ENCODE results near the gene DNAJB12.
"Not testable (repeated sequence)": the region's sequence is repeated elsewhere in the genome, so short reads cannot be mapped to it uniquely, and the experiment has no call there.

Gene DNAJB12

DNA sequence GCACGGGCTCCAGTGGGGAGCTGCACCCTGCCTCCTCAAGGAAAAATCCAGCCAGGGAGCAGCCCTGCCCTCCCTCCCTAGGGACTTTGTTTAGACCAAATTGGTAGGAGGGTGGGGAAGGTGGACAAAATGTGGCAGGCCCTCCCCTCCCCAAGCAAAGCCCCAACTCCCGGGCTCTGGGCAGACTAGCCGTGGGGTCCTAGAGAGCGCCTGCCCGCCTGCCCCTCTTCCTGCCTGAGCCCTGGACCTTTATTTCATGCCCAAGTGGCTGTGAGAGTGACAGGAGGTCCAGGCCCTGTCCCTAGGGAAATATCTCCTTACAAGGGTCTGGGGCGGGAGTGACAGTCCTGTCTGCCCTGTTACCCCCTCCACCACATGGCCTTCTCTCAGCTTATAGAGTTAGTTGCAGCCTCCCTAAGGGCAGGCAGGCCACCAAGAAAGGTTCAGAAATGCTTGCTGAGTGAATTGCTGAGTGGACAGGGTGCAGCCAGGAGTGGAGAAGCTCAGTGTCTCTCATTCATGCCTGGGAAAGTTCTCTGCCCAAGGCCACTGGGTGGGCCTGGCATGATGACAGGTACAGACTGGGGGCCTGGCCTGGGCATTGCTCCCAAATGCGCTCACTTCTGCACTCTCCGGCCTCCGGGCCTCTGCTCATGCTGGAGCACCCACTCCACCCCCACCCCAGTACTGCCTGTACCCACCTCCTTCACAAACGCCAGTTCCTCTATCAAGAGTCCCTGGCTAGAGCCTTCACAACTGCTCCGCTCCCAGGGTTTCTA lies 25.2 kb downstream of the DNAJB12 start:
- peaks cover 17% of the 10 kb centered on the region for H3K36me3 Mint-ChIP-seq (ENCODE audit: low read depth)
- no peaks in the 10 kb centered on the region for H3K27me3 Mint-ChIP-seq
- no peaks in the 10 kb centered on the region for H3K9me3 Mint-ChIP-seq
- H3K27ac Mint-ChIP-seq, result peak overlapping the region; percentile 90
- peak overlapping the region; percentile 58 for H3K4me3 Mint-ChIP-seq
- H3K4me1 Mint-ChIP-seq (ENCODE audit: low read depth), result peaks cover 79% of the 10 kb centered on the region

DNA sequence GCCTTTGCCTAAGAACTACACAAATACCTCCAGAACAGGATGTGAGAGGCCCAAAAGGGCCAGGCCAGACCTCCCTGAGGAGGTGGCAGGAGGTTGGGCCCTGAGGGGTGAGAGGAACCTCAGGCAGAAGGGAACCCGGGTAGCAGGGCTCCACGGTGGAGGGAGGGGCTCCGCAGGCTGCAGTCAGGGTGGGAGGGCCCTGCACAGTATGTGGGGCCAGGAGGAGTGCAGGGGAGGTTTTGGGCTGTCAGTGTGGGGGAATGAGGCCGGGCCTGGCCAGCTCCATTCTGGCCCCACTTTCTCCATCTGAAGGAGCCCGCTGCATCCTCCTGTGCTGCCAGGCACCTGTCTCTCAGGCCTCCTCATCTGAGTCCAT lies 25.9 kb downstream of the DNAJB12 start:
- Mint-ChIP-seq H3K36me3 (ENCODE audit: low read depth) (peaks cover 10% of the 10 kb centered on the region), H3K27ac (peak overlapping the region; percentile 95), H3K9me3 (no peaks in the 10 kb centered on the region), H3K27me3 (no peaks in the 10 kb centered on the region), H3K4me1 (ENCODE audit: low read depth) (peaks cover 79% of the 10 kb centered on the region), H3K4me3 (peak overlapping the region; percentile 89)

DNA sequence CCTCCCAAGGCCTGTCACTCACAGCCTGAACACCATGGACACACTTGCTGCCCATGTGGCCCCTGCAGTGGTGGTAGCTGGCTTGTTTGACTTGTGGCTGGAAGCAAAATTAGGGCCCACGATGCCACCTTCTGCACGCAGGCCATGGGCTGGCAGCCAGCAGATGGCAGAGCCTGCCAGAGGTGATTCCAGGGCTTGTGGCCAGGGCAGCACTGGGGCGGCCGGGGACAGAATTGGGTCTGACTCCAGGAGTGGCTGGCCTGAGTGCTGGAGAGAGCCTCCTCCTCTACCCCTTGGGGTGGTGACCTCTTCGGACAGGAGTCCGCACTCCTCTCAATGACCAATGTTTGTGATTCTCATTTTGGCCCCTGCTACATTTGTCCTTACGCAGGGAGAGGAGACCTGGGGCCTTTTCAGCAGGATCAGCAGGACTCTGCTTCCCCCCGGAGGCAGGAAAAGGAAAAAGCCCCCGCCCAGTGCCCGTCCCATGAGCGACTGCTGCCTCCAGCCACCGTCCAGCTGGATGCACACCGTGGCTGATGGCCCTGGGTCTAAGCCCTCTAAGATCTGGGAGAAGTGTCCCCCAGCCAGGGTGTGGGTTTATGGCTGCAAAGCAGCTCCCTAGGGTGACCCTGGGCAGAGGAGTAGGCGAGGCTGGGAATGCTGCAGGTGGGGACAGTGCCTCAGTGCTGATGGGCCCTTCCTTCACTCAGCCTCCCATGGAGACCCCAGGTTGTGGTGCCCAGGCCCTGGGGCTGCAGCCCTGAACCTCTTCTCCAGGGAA lies 26.5 kb downstream of the DNAJB12 start:
- H3K36me3 Mint-ChIP-seq (ENCODE audit: low read depth), result peaks cover 8% of the 10 kb centered on the region
- peaks cover 79% of the 10 kb centered on the region for H3K4me1 Mint-ChIP-seq (ENCODE audit: low read depth)
- no peaks in the 10 kb centered on the region for H3K9me3 Mint-ChIP-seq
- H3K4me3 Mint-ChIP-seq, result peak overlapping the region; percentile 89
- peak overlapping the region; percentile 95 for H3K27ac Mint-ChIP-seq
- H3K27me3 Mint-ChIP-seq, result no peaks in the 10 kb centered on the region

DNA sequence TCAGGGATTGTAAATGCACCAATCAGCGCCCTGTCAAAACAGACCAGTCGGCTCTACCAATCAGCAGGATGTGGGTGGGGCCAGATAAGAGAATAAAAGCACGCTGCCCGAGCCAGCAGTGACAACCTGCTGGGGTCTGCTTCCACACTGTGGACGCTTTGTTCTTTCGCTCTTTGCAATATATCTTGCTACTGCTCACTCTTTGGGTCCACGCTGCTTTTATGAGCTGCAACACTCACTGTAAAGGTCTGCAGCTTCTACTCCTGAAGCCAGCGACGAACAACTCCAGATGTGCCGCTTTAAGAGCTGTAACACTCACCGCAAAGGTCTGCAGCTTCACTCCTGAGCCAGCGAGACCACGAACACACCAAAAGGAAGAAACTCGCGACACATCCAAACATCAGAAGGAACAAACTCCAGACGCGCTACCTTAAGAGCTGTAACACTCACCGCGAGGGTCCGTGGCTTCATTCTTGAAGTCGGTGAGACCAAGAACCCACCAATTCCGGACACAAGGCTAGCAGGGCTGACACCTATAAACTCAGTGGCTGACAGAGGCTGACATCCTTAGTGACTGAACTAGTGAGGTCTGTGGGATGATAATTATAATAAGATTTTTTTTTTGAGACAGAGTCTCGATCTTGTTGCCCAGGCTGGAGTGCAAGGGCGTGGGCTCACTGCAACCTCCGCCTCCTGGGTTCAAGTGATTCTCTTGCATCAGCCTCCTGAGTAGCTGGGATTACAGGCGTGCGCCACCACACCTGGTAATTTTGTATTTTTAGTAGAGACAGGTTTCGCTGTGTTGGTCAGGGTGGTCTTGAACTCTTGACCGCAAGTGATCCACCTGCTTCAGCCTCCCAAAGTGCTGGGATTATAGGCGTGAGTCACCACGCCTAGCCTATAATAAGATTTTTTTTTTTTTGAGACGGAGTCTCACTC lies 27.8 kb downstream of the DNAJB12 start:
- Mint-ChIP-seq H3K4me3 (peak overlapping the region; percentile 89), H3K27ac (peak overlapping the region; percentile 95), H3K4me1 (ENCODE audit: low read depth) (peaks cover 79% of the 10 kb centered on the region)
- not testable (repeated sequence) for H3K9me3 Mint-ChIP-seq; H3K27me3 Mint-ChIP-seq; H3K36me3 Mint-ChIP-seq (ENCODE audit: low read depth)

DNA sequence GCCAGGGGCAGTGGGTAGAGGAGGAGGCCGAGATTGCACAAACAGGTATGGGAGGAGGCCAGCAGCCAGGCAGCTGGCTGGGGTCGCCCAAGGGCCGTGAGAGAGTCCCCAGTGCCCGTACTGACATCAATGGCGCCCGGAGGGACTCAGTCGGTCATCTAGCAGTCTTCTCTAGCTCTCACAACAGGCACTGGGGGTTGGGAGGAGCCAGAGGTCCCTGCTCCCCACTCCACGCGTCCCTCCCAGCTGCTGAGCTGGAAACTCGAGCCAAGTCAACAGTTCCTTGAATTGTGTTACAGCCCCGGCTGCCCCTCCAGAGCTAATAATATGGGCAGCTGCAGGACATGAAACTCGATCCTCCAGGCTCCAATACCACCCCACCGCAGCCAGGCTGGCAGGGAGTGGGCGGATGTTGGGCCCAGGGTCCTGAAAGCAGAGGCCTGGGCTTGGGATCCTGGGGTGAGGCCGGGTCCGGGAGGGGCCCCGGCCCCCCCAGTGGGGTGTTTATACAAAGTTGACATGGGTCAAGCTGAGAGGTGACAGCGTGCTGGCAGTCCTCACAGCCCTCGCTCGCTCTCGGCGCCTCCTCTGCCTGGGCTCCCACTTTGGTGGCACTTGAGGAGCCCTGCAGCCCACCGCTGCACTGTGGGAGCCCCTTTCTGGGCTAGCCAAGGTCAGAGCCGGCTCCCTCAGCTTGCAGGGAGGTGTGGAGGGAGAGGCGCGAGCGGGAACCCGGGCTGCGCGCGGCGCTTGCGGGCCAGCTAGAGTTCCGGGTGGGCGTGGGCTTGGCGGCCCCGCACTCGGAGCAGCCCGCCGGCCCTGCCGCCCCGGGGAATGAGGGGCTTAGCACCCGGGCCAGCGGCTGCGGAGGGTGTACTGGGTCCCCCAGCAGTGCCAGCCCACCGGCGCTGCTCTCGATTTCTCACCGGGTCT lies 29.2 kb downstream of the DNAJB12 start:
- H3K9me3 Mint-ChIP-seq; H3K27me3 Mint-ChIP-seq; H3K36me3 Mint-ChIP-seq (ENCODE audit: low read depth); H3K4me3 Mint-ChIP-seq; H3K27ac Mint-ChIP-seq: not testable (repeated sequence)
- H3K4me1 Mint-ChIP-seq (ENCODE audit: low read depth), result peaks cover 78% of the 10 kb centered on the region

DNA sequence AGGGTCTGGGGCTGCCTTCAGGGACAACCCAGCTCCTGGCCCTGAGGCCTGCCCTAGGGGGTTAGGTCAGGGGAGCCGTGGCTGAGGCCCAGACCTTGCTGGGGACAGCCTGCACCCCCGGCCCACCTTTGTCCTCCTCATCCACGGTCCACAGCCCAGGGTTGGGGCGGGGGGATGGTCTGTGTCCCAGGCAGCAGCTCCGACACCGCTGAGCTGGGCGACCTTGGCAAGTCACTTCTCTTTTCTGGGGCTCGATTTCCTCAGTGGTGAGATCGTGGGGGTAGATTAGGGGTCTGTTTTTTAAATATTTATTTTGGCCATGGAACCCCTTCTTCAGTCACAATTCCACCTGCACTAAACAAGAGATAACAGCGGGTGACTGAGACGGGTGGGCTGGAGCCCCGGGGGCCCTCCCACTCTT lies 30.9 kb downstream of the DNAJB12 start:
- H3K27ac Mint-ChIP-seq, result peak overlapping the region; percentile 69
- H3K9me3 Mint-ChIP-seq, result no peaks in the 10 kb centered on the region
- H3K4me1 Mint-ChIP-seq (ENCODE audit: low read depth), result peaks cover 75% of the 10 kb centered on the region
- no peaks in the 10 kb centered on the region for H3K27me3 Mint-ChIP-seq
- H3K4me3 Mint-ChIP-seq, result no peak overlapping the region
- peaks cover 8% of the 10 kb centered on the region for H3K36me3 Mint-ChIP-seq (ENCODE audit: low read depth)

DNA sequence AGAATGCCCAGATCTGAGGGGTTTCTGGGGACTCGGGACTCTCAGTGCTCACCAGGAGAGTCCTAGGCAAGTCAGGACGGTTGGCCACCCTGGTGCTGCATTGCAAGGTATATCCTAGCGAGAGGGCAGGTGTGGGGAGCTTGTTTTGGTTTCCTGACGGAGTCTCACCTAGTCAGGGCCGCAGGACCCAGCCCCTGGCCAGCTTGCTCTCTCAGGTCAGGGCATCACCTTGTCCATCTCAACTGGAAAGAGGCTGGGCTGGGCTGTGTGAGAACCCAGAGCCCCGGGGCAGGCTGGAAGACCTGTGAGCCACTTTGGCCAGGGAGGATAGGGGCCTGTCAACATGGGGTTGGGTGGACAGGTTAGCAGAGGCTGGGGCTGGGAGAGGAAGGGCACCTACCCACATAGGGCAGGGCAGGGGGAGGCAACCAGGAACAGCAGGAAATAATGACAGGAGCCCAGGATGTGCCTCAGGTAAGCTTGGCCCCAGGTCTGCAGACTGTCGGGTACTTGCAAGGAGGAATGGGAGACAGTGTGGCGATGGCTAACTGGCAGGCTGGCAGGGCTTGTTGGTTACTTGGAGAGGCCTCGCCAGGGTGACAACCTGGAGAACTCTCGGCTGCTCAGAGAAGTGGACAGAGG lies 31.5 kb downstream of the DNAJB12 start:
- H3K9me3 Mint-ChIP-seq, result no peaks in the 10 kb centered on the region
- H3K36me3 Mint-ChIP-seq (ENCODE audit: low read depth), result peaks cover 8% of the 10 kb centered on the region
- peaks cover 75% of the 10 kb centered on the region for H3K4me1 Mint-ChIP-seq (ENCODE audit: low read depth)
- H3K4me3 Mint-ChIP-seq, result no peak overlapping the region
- peak overlapping the region; percentile 97 for H3K27ac Mint-ChIP-seq
- H3K27me3 Mint-ChIP-seq, result no peaks in the 10 kb centered on the region

DNA sequence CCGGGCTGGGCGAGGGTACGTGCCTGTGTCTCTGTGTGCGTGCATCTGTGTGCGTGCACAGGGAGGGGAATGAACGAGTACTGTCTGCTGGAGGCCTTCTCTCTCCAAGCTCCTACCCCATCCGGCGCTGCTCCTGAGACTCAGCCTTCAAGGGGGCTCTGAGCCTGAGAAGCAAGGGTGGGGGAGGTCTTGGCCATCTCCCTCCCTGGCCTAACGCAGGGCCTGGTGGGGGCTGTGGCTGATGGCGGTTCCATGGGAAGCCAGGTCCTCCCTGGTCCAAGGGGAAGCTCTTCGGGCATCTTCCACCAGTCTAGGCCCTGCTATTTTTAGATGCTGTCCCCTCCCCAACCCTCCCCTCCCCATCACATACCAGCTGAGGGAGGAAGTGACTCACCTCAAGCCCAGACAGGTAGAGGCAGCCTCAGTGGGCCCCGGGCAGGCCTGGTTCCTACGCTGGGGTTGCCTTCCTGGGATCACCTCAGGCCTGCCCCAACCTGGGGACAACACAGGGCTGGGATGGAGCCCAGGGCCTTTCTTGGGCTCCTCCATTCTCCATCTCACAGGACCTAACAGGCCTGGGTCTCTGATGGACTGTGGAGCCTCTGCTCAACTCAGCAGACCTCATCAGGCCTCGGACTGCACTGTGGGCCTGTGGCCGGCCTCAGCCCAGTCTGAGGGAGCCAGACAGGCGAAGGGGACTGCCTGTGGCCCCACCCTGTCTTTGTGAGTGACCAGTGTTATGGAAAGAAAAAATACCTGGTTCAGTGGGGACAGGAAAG lies 32.2 kb downstream of the DNAJB12 start:
- Mint-ChIP-seq H3K4me3 (peak overlapping the region; percentile 69), H3K27me3 (no peaks in the 10 kb centered on the region), H3K9me3 (no peaks in the 10 kb centered on the region), H3K36me3 (ENCODE audit: low read depth) (peaks cover 4% of the 10 kb centered on the region), H3K27ac (peak overlapping the region; percentile 97), H3K4me1 (ENCODE audit: low read depth) (peaks cover 72% of the 10 kb centered on the region)

DNA sequence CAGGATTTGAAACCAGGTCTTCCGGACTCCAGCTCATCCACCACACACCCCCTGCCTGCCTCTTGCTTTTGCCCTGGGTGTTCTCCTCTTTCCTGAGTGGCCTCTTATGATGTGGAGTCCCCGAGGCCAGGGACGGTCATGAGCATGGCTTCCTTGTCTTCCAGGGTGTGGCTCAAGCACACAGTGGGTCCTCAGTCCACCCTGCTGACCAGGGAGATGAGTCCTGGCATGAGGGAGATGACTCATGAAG lies 32.8 kb downstream of the DNAJB12 start:
- H3K36me3 Mint-ChIP-seq (ENCODE audit: low read depth), result peaks cover 4% of the 10 kb centered on the region

DNA sequence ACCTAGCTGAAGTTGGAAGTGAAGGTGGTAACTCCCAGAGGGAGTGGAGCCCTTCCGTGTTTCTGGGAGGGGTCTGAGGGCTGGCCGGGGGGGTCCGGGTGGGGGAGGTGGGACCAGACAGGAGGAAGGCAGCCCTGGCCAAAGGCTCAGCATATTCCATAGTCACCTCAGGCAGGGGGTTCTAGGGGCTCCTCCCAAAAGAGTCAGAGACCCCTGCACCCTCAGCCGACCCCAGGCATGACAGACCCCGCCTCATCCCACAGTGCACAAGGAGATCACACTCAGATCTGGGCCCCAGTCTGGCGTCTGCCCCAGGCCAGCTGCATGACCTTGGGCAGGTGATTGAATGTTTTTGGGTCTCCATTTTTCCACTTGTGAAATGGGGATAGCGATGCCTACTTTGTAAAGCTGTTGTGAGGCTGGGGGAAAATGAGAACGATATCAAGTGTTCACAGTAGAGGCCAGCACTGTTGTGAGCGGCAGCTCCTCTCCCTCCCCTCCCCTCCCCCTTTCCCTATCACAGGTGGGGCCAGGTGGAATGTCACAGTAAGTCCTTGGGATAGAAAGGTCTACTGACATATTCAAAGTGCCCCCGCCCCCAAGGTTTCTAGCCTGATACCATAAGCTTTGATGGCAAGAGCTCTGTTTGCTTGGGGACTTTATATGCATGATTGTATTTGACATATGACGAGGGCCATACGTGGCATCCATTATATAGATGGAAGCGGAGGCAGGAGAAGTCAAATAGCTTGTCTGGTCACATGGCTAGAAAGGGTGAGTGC lies 33.3 kb downstream of the DNAJB12 start:
- H3K4me1 Mint-ChIP-seq (ENCODE audit: low read depth), result peaks cover 76% of the 10 kb centered on the region

More for the DNA sequence above, 32.8 kb downstream of the DNAJB12 start:
- H3K4me3 Mint-ChIP-seq, result peak overlapping the region; percentile 69
- H3K9me3 Mint-ChIP-seq, result no peaks in the 10 kb centered on the region
- H3K27ac Mint-ChIP-seq, result peak overlapping the region; percentile 97
- no peaks in the 10 kb centered on the region for H3K27me3 Mint-ChIP-seq
- peaks cover 76% of the 10 kb centered on the region for H3K4me1 Mint-ChIP-seq (ENCODE audit: low read depth)

DNA sequence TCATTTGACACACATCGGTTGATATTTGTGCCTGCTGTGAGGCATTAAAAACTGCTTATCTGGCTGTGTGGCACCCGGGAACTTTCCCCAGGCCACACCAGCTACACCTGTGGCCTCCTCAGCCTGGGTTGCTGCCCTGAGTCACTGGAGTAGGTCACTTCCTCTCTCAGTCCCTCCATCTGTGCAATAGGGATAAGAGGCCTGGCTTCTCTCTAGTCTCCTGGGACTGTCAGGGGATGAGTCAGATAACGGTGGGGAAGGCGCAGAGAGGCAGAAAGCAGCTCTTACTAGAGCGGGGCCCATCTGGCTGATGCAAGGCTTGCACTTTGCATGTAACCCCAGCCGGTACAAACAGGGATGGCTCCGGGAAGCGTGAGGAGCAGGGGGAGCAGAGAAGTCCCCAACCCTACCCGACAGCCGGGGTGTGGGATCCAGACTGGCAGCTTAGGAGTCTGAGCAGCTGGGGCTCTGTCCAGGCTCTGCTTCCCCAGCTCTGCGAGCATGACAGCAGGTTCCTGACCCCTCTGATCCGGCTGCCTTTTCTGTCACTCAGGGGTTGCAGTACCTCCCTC lies 34.0 kb downstream of the DNAJB12 start:
- Mint-ChIP-seq H3K27me3 (no peaks in the 10 kb centered on the region), H3K4me1 (ENCODE audit: low read depth) (peaks cover 80% of the 10 kb centered on the region), H3K9me3 (no peaks in the 10 kb centered on the region)

More for the DNA sequence above, 33.3 kb downstream of the DNAJB12 start:
- Mint-ChIP-seq H3K36me3 (ENCODE audit: low read depth) (no peaks in the 10 kb centered on the region), H3K27ac (peak overlapping the region; percentile 97), H3K4me3 (peak overlapping the region; percentile 81), H3K27me3 (no peaks in the 10 kb centered on the region), H3K9me3 (no peaks in the 10 kb centered on the region)

More for the DNA sequence above, 34.0 kb downstream of the DNAJB12 start:
- Mint-ChIP-seq H3K4me3 (peak overlapping the region; percentile 81), H3K27ac (peak overlapping the region; percentile 97), H3K36me3 (ENCODE audit: low read depth) (no peaks in the 10 kb centered on the region)

Measured in stimulated activated naive CD8-positive, alpha-beta T cell treated with anti-CD3 and anti-CD28 coated beads, Interleukin-15, Interleukin-2, amounts not matched to agents 100 ng/mL and 50 ng/mL, for 24 hours (primary cell).